H1 (cell line): ENCODE measurements around the gene PSMB11. TPM values are rescaled to one million over a fixed set of nuclear protein-coding genes. Genes with fewer than 3 reads are reported as not detected.

Experiments used
- ASH2L ChIP-seq: fragments of 200-600, 300-600 bp; sonication (generic); IDR thresholded peaks from one replicate; pipeline ENCODE4 v1.7.1; 2017; ENCODE audit warnings: low read length
- BRCA1 ChIP-seq: IDR thresholded peaks from 2 replicates; pipeline ENCODE4 v1.6.1; 2012; ENCODE audit warnings: low read depth, low read length, improper control_type of control experiment
- CBX5 ChIP-seq: fragments of 300-800, 300-1000 bp; sonication (generic); IDR thresholded peaks from 2 replicates; pipeline ENCODE4 v1.7.1; 2016; ENCODE audit warnings: antibody characterized with exemption, low read length, low read depth
- CBX8 ChIP-seq: fragments of 300-800, 300-1000 bp; sonication (generic); IDR thresholded peaks from 2 replicates; pipeline ENCODE4 v1.7.1; 2016; ENCODE audit warnings: low read depth, low read length, borderline replicate concordance
- EGR1 ChIP-seq: IDR thresholded peaks from 2 replicates; pipeline ENCODE4 v1.6.1; 2011; ENCODE audit warnings: low read depth, low read length, borderline replicate concordance
- EP300 ChIP-seq, 2 experiments: IDR thresholded peaks; 1 replicate in 1 of 2; 2 replicates in 1 of 2; pipeline ENCODE4 v1.6.1; 2011 to 2012; ENCODE audit warnings: low read depth in 2 of 2, low read length in 2 of 2, mild to moderate bottlenecking in 2 of 2, borderline replicate concordance in 1 of 2, inconsistent platforms in 1 of 2, moderate library complexity in 1 of 2
- FOSL1 ChIP-seq: IDR thresholded peaks from 2 replicates; pipeline ENCODE4 v1.6.1; 2011; ENCODE audit warnings: mild to moderate bottlenecking, low read depth, low read length, moderate library complexity; ENCODE audit not compliant: insufficient read depth
- GTF2F1 ChIP-seq: IDR thresholded peaks from 2 replicates; pipeline ENCODE4 v1.6.1; 2012; ENCODE audit warnings: low read depth, low read length, improper control_type of control experiment, borderline replicate concordance
- KDM4A ChIP-seq: IDR thresholded peaks from one replicate; pipeline ENCODE4 v1.7.1; 2012; ENCODE audit warnings: low read depth, mild to moderate bottlenecking, moderate library complexity, low read length, inconsistent platforms; ENCODE audit not compliant: severe bottlenecking
- NRF1 ChIP-seq: IDR thresholded peaks from 2 replicates; pipeline ENCODE4 v1.6.1; 2011; ENCODE audit warnings: mild to moderate bottlenecking, low read depth, low read length, improper control_type of control experiment
- POLR2A ChIP-seq, 2 experiments: IDR thresholded peaks; 1 replicate in 1 of 2; 2 replicates in 1 of 2; pipeline ENCODE4 v1.6.1; 2011; ENCODE audit warnings: low read depth in 2 of 2, low read length in 2 of 2, mild to moderate bottlenecking in 2 of 2; ENCODE audit errors: control extremely low read depth in 1 of 2
- POU5F1 ChIP-seq: IDR thresholded peaks from 2 replicates; pipeline ENCODE4 v1.6.1; 2011; ENCODE audit warnings: low read depth, mild to moderate bottlenecking, low read length, moderate library complexity
- RBBP5 ChIP-seq: IDR thresholded peaks from 2 replicates; pipeline ENCODE4 v1.7.1; 2012; ENCODE audit warnings: low read depth, mild to moderate bottlenecking, inconsistent platforms, low read length, moderate library complexity, borderline replicate concordance
- RXRA ChIP-seq: IDR thresholded peaks from 2 replicates; pipeline ENCODE4 v1.6.1; 2011; ENCODE audit warnings: low read depth, mild to moderate bottlenecking, low read length, moderate library complexity; ENCODE audit not compliant: insufficient read depth
- SRF ChIP-seq: IDR thresholded peaks from 2 replicates; pipeline ENCODE4 v1.6.1; 2011; ENCODE audit warnings: mild to moderate bottlenecking, low read depth, low read length, moderate library complexity
- TAF1 ChIP-seq: IDR thresholded peaks from 2 replicates; pipeline ENCODE4 v1.6.1; 2011; ENCODE audit warnings: mild to moderate bottlenecking, low read depth, low read length
- TCF12 ChIP-seq: IDR thresholded peaks from 2 replicates; pipeline ENCODE4 v1.6.1; 2011; ENCODE audit warnings: low read depth, mild to moderate bottlenecking, low read length
- TEAD4 ChIP-seq: IDR thresholded peaks from 2 replicates; pipeline ENCODE4 v1.6.1; 2012; ENCODE audit warnings: low read depth, low read length, inconsistent platforms, mixed read lengths
- YY1 ChIP-seq: IDR thresholded peaks from 2 replicates; pipeline ENCODE4 v1.6.1; 2011; ENCODE audit warnings: low read depth, mild to moderate bottlenecking, low read length
- polyA plus RNA-seq, 7 experiments: library from polyadenylated mRNA; depleted of rRNA in 3 of 7; stranded (reverse) in 5 of 7; unstranded in 2 of 7; fragments of >200 nt in 5 of 7; fragments of 200-250 nt in 2 of 7; gene quantifications; 1 replicate in 5 of 7; 2 replicates in 1 of 7; 4 replicates in 1 of 7; pipeline versions ENCODE4 v1.2.1 to v1.2.3, GENCODE V29; 2011 to 2013; ENCODE audit warnings: missing spikeins in 2 of 7, mixed read lengths in 2 of 7
- total RNA-seq: library from RNA; stranded (reverse); fragmentation: NEBNext Ultra II Directional; extraction: Animal tissue kit (Norgen Biotek cat#: 25700); gene quantifications from 2 replicates; pipeline ENCODE4 v1.2.1, GENCODE V29; 2021
- TF ChIP-seq, protein P1 (sequence below), 3 experiments: IDR thresholded peaks; 1 replicate in 2 of 3; 2 replicates in 1 of 3; pipeline versions ENCODE4 v1.5.1 to v1.6.1; 2011; ENCODE audit warnings: low read length in 3 of 3, mild to moderate bottlenecking in 3 of 3, inconsistent platforms in 2 of 3, low read depth in 1 of 3, moderate library complexity in 1 of 3; ENCODE audit not compliant: insufficient read depth in 1 of 3; ENCODE audit errors: control extremely low read depth in 1 of 3
- TF ChIP-seq, protein P2 (sequence below): IDR thresholded peaks from 2 replicates; pipeline ENCODE4 v1.6.1; 2012; ENCODE audit warnings: inconsistent platforms

The PSMB11 gene
- total and polyA plus RNA-seq, 2 of the 8 experiments (the other 6 are each of a cell fraction or from before 2014, with no cell fraction given), result not detected

- TF ChIP-seq, protein P1, sequence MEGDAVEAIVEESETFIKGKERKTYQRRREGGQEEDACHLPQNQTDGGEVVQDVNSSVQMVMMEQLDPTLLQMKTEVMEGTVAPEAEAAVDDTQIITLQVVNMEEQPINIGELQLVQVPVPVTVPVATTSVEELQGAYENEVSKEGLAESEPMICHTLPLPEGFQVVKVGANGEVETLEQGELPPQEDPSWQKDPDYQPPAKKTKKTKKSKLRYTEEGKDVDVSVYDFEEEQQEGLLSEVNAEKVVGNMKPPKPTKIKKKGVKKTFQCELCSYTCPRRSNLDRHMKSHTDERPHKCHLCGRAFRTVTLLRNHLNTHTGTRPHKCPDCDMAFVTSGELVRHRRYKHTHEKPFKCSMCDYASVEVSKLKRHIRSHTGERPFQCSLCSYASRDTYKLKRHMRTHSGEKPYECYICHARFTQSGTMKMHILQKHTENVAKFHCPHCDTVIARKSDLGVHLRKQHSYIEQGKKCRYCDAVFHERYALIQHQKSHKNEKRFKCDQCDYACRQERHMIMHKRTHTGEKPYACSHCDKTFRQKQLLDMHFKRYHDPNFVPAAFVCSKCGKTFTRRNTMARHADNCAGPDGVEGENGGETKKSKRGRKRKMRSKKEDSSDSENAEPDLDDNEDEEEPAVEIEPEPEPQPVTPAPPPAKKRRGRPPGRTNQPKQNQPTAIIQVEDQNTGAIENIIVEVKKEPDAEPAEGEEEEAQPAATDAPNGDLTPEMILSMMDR (IDR thresholded peaks at IDR 0.05; ENCODE audit: control extremely low read depth in 1 of 3, insufficient read depth in 1 of 3, low read depth in 1 of 3, low read length in 3 of 3), result peak; percentile 87 to 96 (median 95)
- no peak for TF ChIP-seq EGR1
- 0 out of 2 replicates have a peak, but pooled peaks have one; percentile 57 for TF ChIP-seq RBBP5
- no peak for TF ChIP-seq EP300 (IDR thresholded peaks at IDR 0.05; ENCODE audit: borderline replicate concordance in 1 of 2, low read depth in 2 of 2, low read length in 2 of 2)
- TF ChIP-seq CBX5, result no peak
- no peak for TF ChIP-seq FOSL1
- TF ChIP-seq YY1, result no peak
- TF ChIP-seq TCF12, result no peak
- 0 out of 2 replicates have a peak, but pooled peaks have one; percentile 43 for TF ChIP-seq TAF1
- TF ChIP-seq TEAD4, result no peak
- no peak for TF ChIP-seq NRF1
- TF ChIP-seq POU5F1, result no peak
- TF ChIP-seq GTF2F1, result no peak
- no peak for TF ChIP-seq RXRA
- TF ChIP-seq POLR2A (IDR thresholded peaks at IDR 0.05; ENCODE audit: control extremely low read depth in 1 of 2, low read depth in 2 of 2, low read length in 2 of 2), result peak in 1 of 2 experiments; percentile 61; a peak in 2 of 3 replicates
- TF ChIP-seq, protein P2, sequence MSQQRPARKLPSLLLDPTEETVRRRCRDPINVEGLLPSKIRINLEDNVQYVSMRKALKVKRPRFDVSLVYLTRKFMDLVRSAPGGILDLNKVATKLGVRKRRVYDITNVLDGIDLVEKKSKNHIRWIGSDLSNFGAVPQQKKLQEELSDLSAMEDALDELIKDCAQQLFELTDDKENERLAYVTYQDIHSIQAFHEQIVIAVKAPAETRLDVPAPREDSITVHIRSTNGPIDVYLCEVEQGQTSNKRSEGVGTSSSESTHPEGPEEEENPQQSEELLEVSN, result no peak
- TF ChIP-seq SRF, result no peak
- TF ChIP-seq CBX8, result no peak
- TF ChIP-seq KDM4A, result peak; percentile 43
- TF ChIP-seq ASH2L, result peak; percentile 38
- no peak for TF ChIP-seq BRCA1
Observed at GRCh38 chr14:23057757-23058653, 16.0 kb downstream of the PSMB11 start (continued).
